ENCODE measurements around the gene GLRB. TPM values are rescaled to one million over a fixed set of nuclear protein-coding genes. Genes with fewer than 3 reads are reported as not detected.

The GLRB gene
- total and polyA plus RNA-seq, 7 donors: under 0.01 to 14.5 (median 4.7) TPM; not detected in 1

DNA sequence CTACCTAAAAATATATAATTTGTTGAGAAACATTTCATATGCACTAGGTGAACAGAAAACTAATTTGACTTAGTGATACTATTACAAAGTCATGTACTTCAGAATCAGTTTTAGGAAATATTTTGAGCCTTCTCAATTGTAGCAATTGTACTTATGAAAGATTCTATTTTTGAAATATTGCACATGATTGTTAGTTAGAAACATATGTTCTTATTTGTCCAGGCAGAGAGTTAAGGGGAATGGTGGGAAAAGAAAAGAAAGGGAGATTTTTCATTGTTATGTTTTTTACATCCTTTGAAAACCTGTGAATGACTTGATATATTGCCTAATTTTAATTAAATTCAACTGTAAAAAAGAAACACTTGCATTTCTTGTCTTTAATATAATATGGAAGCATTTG lies 66.0 kb downstream of the GLRB start:
- no peaks in the 10 kb centered on the region for H3K9me3 ChIP-seq
- H3K4me3 ChIP-seq: no peak overlapping the region
- DNase-seq: no peak
- intact Hi-C loops (cut with DNase I): no loop called here
- no peak for TF ChIP-seq POLR2AphosphoS5 (IDR thresholded peaks at IDR 0.05)
- TF ChIP-seq, protein P1, sequence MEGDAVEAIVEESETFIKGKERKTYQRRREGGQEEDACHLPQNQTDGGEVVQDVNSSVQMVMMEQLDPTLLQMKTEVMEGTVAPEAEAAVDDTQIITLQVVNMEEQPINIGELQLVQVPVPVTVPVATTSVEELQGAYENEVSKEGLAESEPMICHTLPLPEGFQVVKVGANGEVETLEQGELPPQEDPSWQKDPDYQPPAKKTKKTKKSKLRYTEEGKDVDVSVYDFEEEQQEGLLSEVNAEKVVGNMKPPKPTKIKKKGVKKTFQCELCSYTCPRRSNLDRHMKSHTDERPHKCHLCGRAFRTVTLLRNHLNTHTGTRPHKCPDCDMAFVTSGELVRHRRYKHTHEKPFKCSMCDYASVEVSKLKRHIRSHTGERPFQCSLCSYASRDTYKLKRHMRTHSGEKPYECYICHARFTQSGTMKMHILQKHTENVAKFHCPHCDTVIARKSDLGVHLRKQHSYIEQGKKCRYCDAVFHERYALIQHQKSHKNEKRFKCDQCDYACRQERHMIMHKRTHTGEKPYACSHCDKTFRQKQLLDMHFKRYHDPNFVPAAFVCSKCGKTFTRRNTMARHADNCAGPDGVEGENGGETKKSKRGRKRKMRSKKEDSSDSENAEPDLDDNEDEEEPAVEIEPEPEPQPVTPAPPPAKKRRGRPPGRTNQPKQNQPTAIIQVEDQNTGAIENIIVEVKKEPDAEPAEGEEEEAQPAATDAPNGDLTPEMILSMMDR (IDR thresholded peaks at IDR 0.05): no peak
- TF ChIP-seq POLR2A (IDR thresholded peaks at IDR 0.05): no peak
- no peak for TF ChIP-seq EP300 (IDR thresholded peaks at IDR 0.05)
- H3K36me3 ChIP-seq: no peaks in the 10 kb centered on the region
- no peaks in the 10 kb centered on the region for H3K27me3 ChIP-seq
- no peak overlapping the region for H3K27ac ChIP-seq
- H3K4me1 ChIP-seq: no peaks in the 10 kb centered on the region

DNA sequence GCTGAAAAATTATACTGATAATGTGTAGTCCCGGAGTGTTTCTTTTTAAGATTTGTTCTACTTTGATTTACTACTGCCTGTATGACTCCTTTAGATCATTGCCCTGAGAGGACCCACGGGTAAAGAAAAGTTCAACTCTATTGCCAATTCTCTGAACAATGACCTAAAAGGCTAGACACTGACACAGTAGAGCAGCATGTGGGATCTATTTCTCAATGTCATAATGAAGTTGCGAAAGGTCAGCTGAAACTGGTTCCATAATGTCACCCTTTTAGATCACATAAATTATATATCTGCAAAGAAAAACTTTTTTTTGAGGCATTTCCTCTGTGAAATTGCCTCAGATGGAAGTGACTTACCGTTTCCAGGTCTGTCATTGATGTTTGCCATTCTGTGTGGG lies 67.4 kb downstream of the GLRB start:
- Histone ChIP-seq H3K27me3 (no peaks in the 10 kb centered on the region), H3K4me1 (no peaks in the 10 kb centered on the region), H3K4me3 (no peak overlapping the region), H3K9me3 (no peaks in the 10 kb centered on the region), H3K27ac (no peak overlapping the region), H3K36me3 (no peaks in the 10 kb centered on the region)
- 77 to 87% methylated on average over 4 of the region's 4 CpGs for WGBS, 2 donors
- DNase-seq: no peak
- intact Hi-C loops (cut with DNase I): no loop called here
- TF ChIP-seq, protein P1 (IDR thresholded peaks at IDR 0.05): no peak
- TF ChIP-seq EP300 (IDR thresholded peaks at IDR 0.05): no peak
- TF ChIP-seq POLR2A (IDR thresholded peaks at IDR 0.05): no peak
- TF ChIP-seq POLR2AphosphoS5 (IDR thresholded peaks at IDR 0.05): no peak

DNA sequence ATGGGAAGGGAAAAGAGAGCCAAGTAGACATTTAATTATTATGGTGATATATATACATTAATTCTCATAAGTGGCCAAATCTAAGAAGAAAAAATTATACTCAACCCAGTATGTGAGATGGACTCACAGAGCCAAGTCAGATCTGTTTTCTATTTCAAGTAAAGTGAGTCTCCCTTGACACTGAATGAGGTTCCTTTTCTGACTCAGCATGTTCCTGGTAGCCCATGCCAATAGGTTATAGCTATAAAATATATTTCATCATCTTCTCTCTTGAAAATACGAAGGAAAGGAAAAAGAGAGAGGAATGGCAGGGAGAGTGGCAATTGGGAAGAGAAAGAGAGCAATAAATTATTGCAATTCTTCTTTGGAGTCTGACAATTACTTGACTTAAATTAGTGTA lies 75.8 kb downstream of the GLRB start:
- DNase-seq: no peak
- TF ChIP-seq POLR2A (IDR thresholded peaks at IDR 0.05) (no peak), POLR2AphosphoS5 (IDR thresholded peaks at IDR 0.05) (no peak), EP300 (IDR thresholded peaks at IDR 0.05) (no peak)
- TF ChIP-seq, protein P1 (IDR thresholded peaks at IDR 0.05): no peak
- Histone ChIP-seq H3K4me1 (no peaks in the 10 kb centered on the region), H3K36me3 (no peaks in the 10 kb centered on the region), H3K27me3 (no peaks in the 10 kb centered on the region), H3K4me3 (no peak overlapping the region), H3K27ac (no peak overlapping the region), H3K9me3 (no peaks in the 10 kb centered on the region)
- intact Hi-C loops (cut with DNase I): no loop called here
- WGBS, 2 donors: 79 to 85% methylated on average over 1 of the region's 1 CpG

DNA sequence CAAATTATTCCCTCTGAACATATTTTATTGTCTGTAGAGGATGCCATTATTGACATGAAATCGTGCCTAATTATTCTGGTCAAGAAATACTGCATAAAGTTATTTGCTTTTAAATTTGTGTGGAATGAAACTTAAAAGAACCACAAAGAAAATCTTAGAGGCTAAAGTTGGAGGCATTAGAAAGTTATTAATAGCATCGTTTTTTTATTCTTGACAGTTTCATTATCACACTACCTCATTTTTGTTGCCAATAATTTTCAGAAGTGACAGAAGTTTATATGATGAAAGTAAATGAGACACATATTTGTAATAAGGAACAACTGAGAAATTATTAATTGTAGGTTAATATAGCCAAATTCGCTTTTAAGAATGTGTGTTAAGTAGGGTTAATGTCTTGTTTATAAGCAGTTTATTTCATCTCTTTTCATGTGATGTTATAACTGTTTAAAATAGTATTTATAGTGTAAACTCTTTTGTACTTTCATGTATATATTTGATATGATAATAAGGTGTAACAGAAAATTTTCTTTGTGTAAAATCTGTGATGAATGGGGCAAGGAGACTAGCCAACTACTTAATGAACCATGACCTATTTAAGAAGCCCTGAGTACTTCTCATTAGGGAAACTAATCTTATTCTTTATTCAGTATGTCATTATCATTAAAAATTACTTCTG lies 90.1 kb downstream of the GLRB start:
- Histone ChIP-seq H3K27me3 (no peaks in the 10 kb centered on the region), H3K9me3 (no peaks in the 10 kb centered on the region), H3K27ac (no peak overlapping the region), H3K4me3 (no peak overlapping the region), H3K36me3 (no peaks in the 10 kb centered on the region), H3K4me1 (peaks cover 0 to 4% (median 0%) of the 10 kb centered on the region in 4 donors)
- TF ChIP-seq, protein P1 (IDR thresholded peaks at IDR 0.05): no peak
- TF ChIP-seq POLR2A (IDR thresholded peaks at IDR 0.05) (no peak), EP300 (IDR thresholded peaks at IDR 0.05) (no peak), POLR2AphosphoS5 (IDR thresholded peaks at IDR 0.05) (no peak)
- DNase-seq: no peak
- intact Hi-C loops (cut with DNase I): no loop called here
- 65 to 67% methylated on average over 3 of the region's 3 CpGs for whole genome bisulfite sequencing, 2 donors

DNA sequence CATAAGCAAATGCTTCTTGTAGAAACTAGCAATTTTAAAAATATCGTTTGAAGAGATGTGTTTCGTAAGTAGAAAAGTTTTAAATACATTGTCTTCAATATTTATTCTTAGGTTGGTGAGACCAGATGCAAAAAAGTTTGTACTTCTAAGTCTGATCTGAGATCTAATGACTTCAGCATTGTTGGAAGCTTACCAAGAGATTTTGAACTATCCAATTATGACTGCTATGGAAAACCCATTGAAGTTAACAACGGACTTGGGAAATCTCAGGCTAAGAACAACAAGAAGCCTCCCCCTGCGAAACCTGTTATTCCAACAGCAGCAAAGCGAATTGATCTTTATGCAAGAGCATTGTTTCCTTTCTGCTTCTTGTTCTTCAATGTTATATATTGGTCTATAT lies 94.4 kb downstream of the GLRB start:
- whole genome bisulfite sequencing, 2 donors: 81 to 88% methylated on average over 5 of the region's 5 CpGs
- DNase-seq: no peak
- H3K36me3 ChIP-seq: no peaks in the 10 kb centered on the region
- H3K27ac ChIP-seq: no peak overlapping the region
- no peak overlapping the region for H3K4me3 ChIP-seq
- TF ChIP-seq, protein P1 (IDR thresholded peaks at IDR 0.05): no peak
- no peak for TF ChIP-seq EP300 (IDR thresholded peaks at IDR 0.05)
- TF ChIP-seq POLR2AphosphoS5 (IDR thresholded peaks at IDR 0.05): no peak
- TF ChIP-seq POLR2A (IDR thresholded peaks at IDR 0.05): no peak
- H3K9me3 ChIP-seq: no peaks in the 10 kb centered on the region
- no peaks in the 10 kb centered on the region for H3K27me3 ChIP-seq
- peaks cover 0 to 4% (median 0%) of the 10 kb centered on the region in 4 donors for H3K4me1 ChIP-seq
- intact Hi-C loops (cut with DNase I): no loop called here

All from sigmoid colon (tissue), 7 donors.